Keratinocyte (primary cell): Measurements from ENCODE around the gene ARHGAP15. TPM values are rescaled to one million over a fixed set of nuclear protein-coding genes. Genes with fewer than 3 reads are reported as not detected.

Source experiments
- DNase-seq: peaks from one replicate; pipeline ENCODE4 v3.0.0-alpha.2; 2011; ENCODE audit warnings: low read depth, missing footprints, low spot score
- FAIRE-seq: peaks from 2 replicates; lab custom pipeline; 2011; peaks lifted over from hg19 to GRCh38; lab: Jason Lieb, UNC
- H2AFZ ChIP-seq: 2 replicates; pipeline ENCODE4 v1.6.0; 2012; ENCODE audit warnings: low read length, control low read depth, inconsistent platforms; ENCODE audit not compliant: control insufficient read depth
- H3K27ac ChIP-seq: 2 replicates; pipeline ENCODE4 v1.5.1; 2011; ENCODE audit warnings: low read length; ENCODE audit not compliant: control insufficient read depth, insufficient read depth
- H3K27me3 ChIP-seq: 3 replicates; pipeline ENCODE4 v1.6.0; 2011; ENCODE audit warnings: low read length; ENCODE audit not compliant: control insufficient read depth, insufficient read depth; ENCODE audit errors: extremely low read depth
- H3K36me3 ChIP-seq, 2 experiments: 2 replicates in 1 of 2; 3 replicates in 1 of 2; pipeline ENCODE4 v1.5.1; 2011; ENCODE audit warnings: low read length in 2 of 2, mild to moderate bottlenecking in 1 of 2; ENCODE audit not compliant: control insufficient read depth in 2 of 2, insufficient read depth in 2 of 2; ENCODE audit errors: extremely low read depth in 1 of 2
- H3K4me1 ChIP-seq: 3 replicates; pipeline ENCODE4 v1.5.1; 2011; ENCODE audit warnings: low read length; ENCODE audit not compliant: control insufficient read depth, insufficient read depth; ENCODE audit errors: extremely low read depth
- H3K4me2 ChIP-seq: 3 replicates; pipeline ENCODE4 v1.6.0; 2011; ENCODE audit warnings: low read depth, low read length; ENCODE audit not compliant: control insufficient read depth, insufficient read depth; ENCODE audit errors: extremely low read depth
- H3K4me3 ChIP-seq, 3 experiments: fragments of 200-600 bp in 1 of 3; sonication (generic) in 1 of 3; 2 replicates in 2 of 3; 3 replicates in 1 of 3; pipeline ENCODE4 v1.5.1; 2011 to 2016; ENCODE audit warnings: low read length in 3 of 3, mild to moderate bottlenecking in 3 of 3, control low read depth in 2 of 3, inconsistent platforms in 1 of 3, low read depth in 1 of 3, mixed read lengths in 1 of 3, mixed run types in 1 of 3, moderate library complexity in 1 of 3; ENCODE audit not compliant: control insufficient read depth in 2 of 3, insufficient read depth in 2 of 3; ENCODE audit errors: extremely low read depth in 1 of 3
- H3K79me2 ChIP-seq: 2 replicates; pipeline ENCODE4 v1.6.0; 2012; ENCODE audit warnings: low read length; ENCODE audit not compliant: control insufficient read depth, insufficient read depth
- H3K9ac ChIP-seq: 3 replicates; pipeline ENCODE4 v1.6.0; 2011; ENCODE audit warnings: low read length; ENCODE audit not compliant: control insufficient read depth, insufficient read depth; ENCODE audit errors: extremely low read depth
- H3K9me1 ChIP-seq: 3 replicates; pipeline ENCODE4 v1.6.0; 2011; ENCODE audit warnings: low read length; ENCODE audit not compliant: control insufficient read depth, insufficient read depth; ENCODE audit errors: extremely low read depth
- H3K9me3 ChIP-seq: 2 replicates; pipeline ENCODE4 v1.5.1; 2012; ENCODE audit warnings: low read depth, low read length; ENCODE audit not compliant: control insufficient read depth
- H4K20me1 ChIP-seq: 3 replicates; pipeline ENCODE4 v1.6.0; 2011; ENCODE audit warnings: low read length; ENCODE audit not compliant: control insufficient read depth, insufficient read depth; ENCODE audit errors: extremely low read depth
- EZH2 ChIP-seq: IDR thresholded peaks from one replicate; pipeline ENCODE4 v1.6.1; 2012; ENCODE audit warnings: inconsistent platforms, mild to moderate bottlenecking, low read length, moderate library complexity
- dilution Hi-C: fragments of 300-500 bp; cut with MboI; formaldehyde crosslinking; loops from one replicate; pipeline ENCODE4 v1.7.0; 2020; ENCODE audit warnings: low sequenced_read_pairs; ENCODE audit not compliant: extremely low pct_ligation_motif_present
- polyA plus RNA-seq, 5 experiments: library from polyadenylated mRNA; depleted of rRNA in 3 of 5; stranded (reverse) in 3 of 5; stranded (forward) in 1 of 5; unstranded in 1 of 5; fragments of >200 nt; gene quantifications; 1 replicate in 1 of 5; 2 replicates in 3 of 5; 3 replicates in 1 of 5; pipeline versions ENCODE4 v1.2.1 to v1.2.3, GENCODE V29; 2011 to 2012; ENCODE audit warnings: missing spikeins in 2 of 5, low read depth in 1 of 5, low replicate concordance in 1 of 5
- TF ChIP-seq, protein P1 (sequence below), 3 experiments: IDR thresholded peaks in 1 of 3; conservative IDR thresholded peaks in 1 of 3; optimal IDR thresholded peaks in 1 of 3; 2 replicates in 2 of 3; 3 replicates in 1 of 3; pipeline versions ENCODE3 to v1.5.1; 2011; ENCODE audit warnings: low read length in 3 of 3, mild to moderate bottlenecking in 3 of 3, moderate library complexity in 2 of 3, control low read depth in 1 of 3, inconsistent platforms in 1 of 3; ENCODE audit not compliant: insufficient read depth in 2 of 3; ENCODE audit errors: extremely low read depth in 1 of 3

The ARHGAP15 gene
- polyA plus RNA-seq, 1 donor (not counting 4 experiments of a cell fraction or from before 2014, with no cell fraction given), result not detected

DNA sequence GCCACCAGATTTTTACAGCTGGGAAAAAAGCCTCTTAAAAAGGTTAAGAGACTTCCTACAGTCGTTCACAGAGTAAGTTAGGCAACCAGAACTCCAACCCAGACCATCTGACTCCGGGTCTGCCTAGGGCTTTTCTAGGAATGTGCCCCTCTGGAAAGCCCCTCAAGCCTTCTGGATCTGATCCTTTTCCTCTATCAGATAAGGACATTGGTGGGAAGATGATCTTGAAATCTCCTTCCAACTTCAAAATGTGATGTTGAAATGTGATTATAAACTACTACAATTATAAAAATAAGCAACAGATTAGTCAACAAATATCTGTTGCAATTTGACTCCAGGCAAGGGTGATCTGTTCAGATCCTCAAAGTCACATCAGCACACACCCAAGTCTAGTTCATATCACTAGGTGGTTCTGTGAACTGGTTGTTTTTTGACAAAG lies 270.4 kb downstream of the ARHGAP15 start:
- H3K4me2 ChIP-seq, result no peak overlapping the region
- no peaks in the 10 kb centered on the region for H3K9me1 ChIP-seq
- peaks cover 15% of the 10 kb centered on the region for H3K4me1 ChIP-seq
- DNase-seq (no peak), FAIRE-seq (peak; percentile 43)
- TF ChIP-seq, protein P1, sequence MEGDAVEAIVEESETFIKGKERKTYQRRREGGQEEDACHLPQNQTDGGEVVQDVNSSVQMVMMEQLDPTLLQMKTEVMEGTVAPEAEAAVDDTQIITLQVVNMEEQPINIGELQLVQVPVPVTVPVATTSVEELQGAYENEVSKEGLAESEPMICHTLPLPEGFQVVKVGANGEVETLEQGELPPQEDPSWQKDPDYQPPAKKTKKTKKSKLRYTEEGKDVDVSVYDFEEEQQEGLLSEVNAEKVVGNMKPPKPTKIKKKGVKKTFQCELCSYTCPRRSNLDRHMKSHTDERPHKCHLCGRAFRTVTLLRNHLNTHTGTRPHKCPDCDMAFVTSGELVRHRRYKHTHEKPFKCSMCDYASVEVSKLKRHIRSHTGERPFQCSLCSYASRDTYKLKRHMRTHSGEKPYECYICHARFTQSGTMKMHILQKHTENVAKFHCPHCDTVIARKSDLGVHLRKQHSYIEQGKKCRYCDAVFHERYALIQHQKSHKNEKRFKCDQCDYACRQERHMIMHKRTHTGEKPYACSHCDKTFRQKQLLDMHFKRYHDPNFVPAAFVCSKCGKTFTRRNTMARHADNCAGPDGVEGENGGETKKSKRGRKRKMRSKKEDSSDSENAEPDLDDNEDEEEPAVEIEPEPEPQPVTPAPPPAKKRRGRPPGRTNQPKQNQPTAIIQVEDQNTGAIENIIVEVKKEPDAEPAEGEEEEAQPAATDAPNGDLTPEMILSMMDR (optimal IDR thresholded peaks at IDR 0.05 in 1 of 3, IDR thresholded peaks at IDR 0.05 in 1 of 3, conservative IDR thresholded peaks at IDR 0.05 in 1 of 3; ENCODE audit: extremely low read depth in 1 of 3, insufficient read depth in 2 of 3, low read length in 3 of 3), result no peak
- TF ChIP-seq EZH2, result no peak
- H3K36me3 ChIP-seq, result no peaks in the 10 kb centered on the region
- no peaks in the 10 kb centered on the region for H3K27me3 ChIP-seq
- no peak overlapping the region for H3K27ac ChIP-seq
- no peaks in the 10 kb centered on the region for H3K79me2 ChIP-seq
- no peak overlapping the region for H3K9ac ChIP-seq
- no peak overlapping the region for H2AFZ ChIP-seq
- dilution Hi-C loops, result no loop called here
- no peaks in the 10 kb centered on the region for H4K20me1 ChIP-seq
- H3K4me3 ChIP-seq, result no peak overlapping the region
- H3K9me3 ChIP-seq, result no peaks in the 10 kb centered on the region

- no peaks in the 10 kb centered on the region for H3K27me3 ChIP-seq
- no peaks in the 10 kb centered on the region for H3K79me2 ChIP-seq
- no peak overlapping the region for H3K9ac ChIP-seq
- H3K9me3 ChIP-seq, result no peaks in the 10 kb centered on the region
- dilution Hi-C loops, result no loop called here
- no peak overlapping the region for H3K4me2 ChIP-seq
- H3K4me3 ChIP-seq, result no peak overlapping the region
- peaks cover 15% of the 10 kb centered on the region for H3K4me1 ChIP-seq
- H4K20me1 ChIP-seq, result no peaks in the 10 kb centered on the region
- H3K9me1 ChIP-seq, result no peaks in the 10 kb centered on the region
- no peak for DNase-seq
- no peak for FAIRE-seq
- no peak for TF ChIP-seq EZH2
- TF ChIP-seq, protein P1 (optimal IDR thresholded peaks at IDR 0.05 in 1 of 3, IDR thresholded peaks at IDR 0.05 in 1 of 3, conservative IDR thresholded peaks at IDR 0.05 in 1 of 3; ENCODE audit: extremely low read depth in 1 of 3, insufficient read depth in 2 of 3, low read length in 3 of 3), result no peak
- H3K36me3 ChIP-seq, result no peaks in the 10 kb centered on the region
- H3K27ac ChIP-seq, result no peak overlapping the region
- no peak overlapping the region for H2AFZ ChIP-seq
These were observed 272.6 kb downstream of the ARHGAP15 start for GRCh38 chr2:143401861-143402260.
